Coronary artery (tissue), 2 donors: ENCODE measurements around the gene UVSSA.

Experiments used
- DNase-seq: peaks from one replicate; pipeline ENCODE4 v3.0.0-alpha.2; 2017; ENCODE audit warnings: low spot score
- H3K27ac ChIP-seq, 2 donors: fragments of 200-600 bp; sonication (generic); one replicate each; pipeline ENCODE4 v1.5.1; 2016 to 2019
- H3K4me3 ChIP-seq: fragments of 200-600 bp; sonication (generic); 2 replicates; pipeline ENCODE4 v1.5.1; 2016; ENCODE audit warnings: mild to moderate bottlenecking, moderate library complexity
- CTCF ChIP-seq: fragments of 200-600 bp; sonication (generic); IDR thresholded peaks from one replicate; pipeline ENCODE4 v1.5.1; 2019; ENCODE audit warnings: antibody characterized with exemption

The UVSSA gene

GRCh38 chr4:1353186-1354055 lies 6.4 kb downstream of the UVSSA start:
- Histone ChIP-seq H3K27ac (no peak overlapping the region), H3K4me3 (no peak overlapping the region)
- no peak for TF ChIP-seq CTCF
- DNase-seq = no peak

GRCh38 chr4:1354136-1354982 lies 7.4 kb downstream of the UVSSA start:
- no peak for TF ChIP-seq CTCF
- H3K4me3 ChIP-seq = no peak overlapping the region
- no peak for DNase-seq
- H3K27ac ChIP-seq = no peak overlapping the region

GRCh38 chr4:1354983-1355275 lies 7.9 kb downstream of the UVSSA start:
- H3K4me3 ChIP-seq = no peak overlapping the region

GRCh38 chr4:1355378-1355777 lies 8.4 kb downstream of the UVSSA start:
- no peak for DNase-seq
- no peak for TF ChIP-seq CTCF
- Histone ChIP-seq H3K27ac (no peak overlapping the region), H3K4me3 (no peak overlapping the region)

More at GRCh38 chr4:1354983-1355275, 7.9 kb downstream of the UVSSA start:
- no peak for DNase-seq
- TF ChIP-seq CTCF = no peak
- H3K27ac ChIP-seq = no peak overlapping the region

GRCh38 chr4:1356181-1356998 lies 9.4 kb downstream of the UVSSA start:
- H3K27ac ChIP-seq = no peak overlapping the region
- H3K4me3 ChIP-seq = no peak overlapping the region
- TF ChIP-seq CTCF = peak; percentile 71
- DNase-seq = no peak

GRCh38 chr4:1357356-1358248 lies 10.6 kb downstream of the UVSSA start:
- Histone ChIP-seq H3K27ac (no peak overlapping the region), H3K4me3 (no peak overlapping the region)
- DNase-seq = no peak
- TF ChIP-seq CTCF = no peak
